SK-N-SH (cell line): ENCODE measurements around the gene TIGD6. TPM values are rescaled to one million over a fixed set of nuclear protein-coding genes. Genes with fewer than 3 reads are reported as not detected.
A peak's percentile ranks its signal among the peaks of the same experiment; 100 is the strongest.

Experiments
- CTCF ChIA-PET: fragments of 300-600, 350-600 bp; formaldehyde crosslinking; extraction: SDS; loops from one replicate; lab custom pipeline; 2021; lab: Yijun Ruan, JAX
- POLR2A ChIA-PET: fragments of 350-600 bp; sonication (Branson Sonifier 250); formaldehyde crosslinking; extraction: SDS; loops from one replicate; lab custom pipeline; 2020; ENCODE audit warnings: antibody characterized with exemption, inconsistent platforms; lab: Yijun Ruan, JAX
- DNase-seq: peaks from one replicate; pipeline ENCODE4 v3.0.0; 2012
- H2AFZ ChIP-seq: fragments of 200-600 bp; sonication (generic); 2 replicates; pipeline ENCODE4 v1.8.1; 2016; ENCODE audit warnings: antibody characterized with exemption, mild to moderate bottlenecking, low read depth
- H3F3A ChIP-seq: fragments of 200-600 bp; sonication (generic); replicated peaks from 2 replicates; pipeline ENCODE3; 2016; ENCODE audit warnings: antibody characterized with exemption, mild to moderate bottlenecking; ENCODE audit not compliant: insufficient read depth
- H3K27ac ChIP-seq, 2 experiments: fragments of 200-500 bp in 1 of 2; fragments of 200-600 bp in 1 of 2; sonication (Bioruptor generic) in 1 of 2; sonication (generic), shearing (Covaris generic) in 1 of 2; 2 replicates each; pipeline versions ENCODE4 v1.5.1 to v1.6.1; 2014 to 2016; ENCODE audit warnings: low read depth in 2 of 2, inconsistent platforms in 1 of 2, low read length in 1 of 2, mild to moderate bottlenecking in 1 of 2, mixed read lengths in 1 of 2
- H3K27me3 ChIP-seq: fragments of 200-600 bp; sonication (generic), shearing (Covaris generic); 2 replicates; pipeline ENCODE4 v1.6.1; 2016; ENCODE audit warnings: mixed run types; ENCODE audit not compliant: insufficient read depth
- H3K36me3 ChIP-seq, 2 experiments: fragments of 200-500 bp in 1 of 2; fragments of 200-600 bp in 1 of 2; sonication (Bioruptor generic) in 1 of 2; sonication (generic) in 1 of 2; replicated peaks in 1 of 2; 2 replicates each; pipeline versions ENCODE3 to v1.5.1; 2014 to 2016; ENCODE audit warnings: low read length in 1 of 2, mild to moderate bottlenecking in 1 of 2; ENCODE audit not compliant: insufficient read depth in 2 of 2, control insufficient read depth in 1 of 2
- H3K4me1 ChIP-seq, 2 experiments: fragments of 200-500 bp in 1 of 2; fragments of 200-600 bp in 1 of 2; sonication (Bioruptor generic) in 1 of 2; sonication (generic), shearing (Covaris generic) in 1 of 2; 2 replicates each; pipeline versions ENCODE4 v1.5.1 to v1.6.1; 2014 to 2016; ENCODE audit warnings: low read depth in 1 of 2, low read length in 1 of 2, mixed run types in 1 of 2; ENCODE audit not compliant: insufficient read depth in 2 of 2, control insufficient read depth in 1 of 2
- H3K4me2 ChIP-seq: fragments of 200-600 bp; sonication (generic), shearing (Covaris generic); 2 replicates; pipeline ENCODE4 v1.6.1; 2017; ENCODE audit warnings: mixed run types
- H3K4me3 ChIP-seq, 2 experiments: fragments of 200-500 bp in 1 of 2; fragments of 200-600 bp in 1 of 2; sonication (Bioruptor generic) in 1 of 2; sonication (generic), shearing (Covaris generic) in 1 of 2; 2 replicates each; pipeline versions ENCODE4 v1.5.1 to v1.8.1; 2014 to 2016; ENCODE audit warnings: low read depth in 2 of 2, inconsistent platforms in 1 of 2, low read length in 1 of 2, mild to moderate bottlenecking in 1 of 2, mixed read lengths in 1 of 2, moderate library complexity in 1 of 2
- H3K79me2 ChIP-seq: fragments of 200-600 bp; sonication (generic); 2 replicates; pipeline ENCODE4 v1.8.1; 2017; ENCODE audit warnings: mild to moderate bottlenecking; ENCODE audit not compliant: insufficient read depth
- H3K9ac ChIP-seq: fragments of 200-600 bp; sonication (generic); 2 replicates; pipeline ENCODE4 v1.6.1; 2017; ENCODE audit warnings: mixed run types
- H3K9me2 ChIP-seq: fragments of 200-600 bp; sonication (generic); 2 replicates; pipeline ENCODE4 v1.6.1; 2017; ENCODE audit warnings: mixed run types
- H3K9me3 ChIP-seq: fragments of 200-600 bp; sonication (generic); 2 replicates; pipeline ENCODE4 v1.6.1; 2017; ENCODE audit warnings: mixed run types, mild to moderate bottlenecking, moderate library complexity
- H4K20me1 ChIP-seq: fragments of 200-600 bp; sonication (generic); 2 replicates; pipeline ENCODE4 v1.6.1; 2017; ENCODE audit warnings: mild to moderate bottlenecking, mixed run types; ENCODE audit not compliant: insufficient read depth
- EP300 ChIP-seq, 2 experiments: IDR thresholded peaks; 2 replicates each; pipeline versions ENCODE4 v1.4.0 to v1.6.1; 2012; ENCODE audit warnings: borderline replicate concordance in 1 of 2, low read depth in 1 of 2, low read length in 1 of 2
- FOSL2 ChIP-seq: IDR thresholded peaks from 2 replicates; pipeline ENCODE4 v1.4.0; 2012; ENCODE audit warnings: low read depth, mild to moderate bottlenecking, moderate library complexity, borderline replicate concordance
- FOXJ3 ChIP-seq: sonication (generic); formaldehyde crosslinking; IDR thresholded peaks from 2 replicates; pipeline ENCODE4 v1.5.1; 2020; ENCODE audit warnings: mild to moderate bottlenecking, missing genetic modification reagents
- GABPA ChIP-seq: IDR thresholded peaks from 2 replicates; pipeline ENCODE4 v1.4.0; 2012; ENCODE audit warnings: low read depth, mild to moderate bottlenecking
- MEF2A ChIP-seq: IDR thresholded peaks from 2 replicates; pipeline ENCODE4 v1.4.0; 2012; ENCODE audit warnings: low read depth, borderline replicate concordance
- NFIC ChIP-seq: IDR thresholded peaks from 2 replicates; pipeline ENCODE4 v1.4.0; 2012; ENCODE audit warnings: borderline replicate concordance
- RCOR1 ChIP-seq: fragments of 150-350 bp; IDR thresholded peaks from 2 replicates; pipeline ENCODE4 v1.6.1; 2017; ENCODE audit warnings: antibody characterized with exemption, low read length
- TCF12 ChIP-seq: IDR thresholded peaks from 2 replicates; pipeline ENCODE4 v1.4.0; 2012
- WGBS: methylation state at CpG from one replicate; pipeline ENCODE4 v1.1.6; 2017; ENCODE audit warnings: low lambda C conversion rate; 5-methylcytosine and 5-hydroxymethylcytosine counted together
- polyA plus RNA-seq, 3 experiments: library from polyadenylated mRNA; depleted of rRNA; stranded (reverse); fragments of >200 nt; gene quantifications; 2 replicates each; pipeline ENCODE4 v1.2.3, GENCODE V29; 2012
- TF ChIP-seq, protein P1 (sequence below): fragments of 150-350 bp; IDR thresholded peaks from 2 replicates; pipeline ENCODE4 v1.6.1; 2017; ENCODE audit warnings: antibody characterized with exemption, low read length, low read depth, borderline replicate concordance
- TF ChIP-seq, protein P2 (sequence below): IDR thresholded peaks from 2 replicates; pipeline ENCODE4; 2012
- TF ChIP-seq, protein P3 (sequence below): IDR thresholded peaks from 2 replicates; pipeline ENCODE4 v1.4.0; 2012; ENCODE audit warnings: low read depth

Gene TIGD6
- polyA plus RNA-seq, 1 of the 3 experiments (the other 2 are of a cell fraction): 4.7 TPM

DNA sequence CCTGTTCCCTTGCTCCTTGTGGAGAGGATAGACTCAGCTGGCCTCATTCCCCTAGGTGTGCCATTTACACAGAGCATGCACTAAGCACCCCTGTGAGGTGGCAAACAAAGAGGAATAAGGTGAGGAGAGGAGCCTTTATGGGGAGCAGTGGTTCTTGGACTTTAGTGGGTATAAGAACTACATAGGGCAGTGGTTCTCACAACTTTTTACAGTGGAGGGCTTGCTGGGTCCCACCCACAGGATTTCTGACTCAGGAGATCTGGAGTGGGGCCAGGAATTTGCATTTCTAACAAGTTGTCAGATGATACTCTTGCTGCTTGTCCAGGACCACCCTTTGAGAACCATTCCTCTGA is 43.9 kb upstream of the TIGD6 start:
- H3K79me2 ChIP-seq: peaks cover 24% of the 10 kb centered on the region; the same call in 1 of the 2 replicates
- ChIA-PET POLR2A (no interaction called here), CTCF (interaction anchor here (0.9 to 1.9 kb wide), 3 partner anchors 13 to 210 kb away, joined by 3 to 6 read pairs (median 3); partner anchors contain the start of gene SLC6A7)
- TF ChIP-seq, protein P1, sequence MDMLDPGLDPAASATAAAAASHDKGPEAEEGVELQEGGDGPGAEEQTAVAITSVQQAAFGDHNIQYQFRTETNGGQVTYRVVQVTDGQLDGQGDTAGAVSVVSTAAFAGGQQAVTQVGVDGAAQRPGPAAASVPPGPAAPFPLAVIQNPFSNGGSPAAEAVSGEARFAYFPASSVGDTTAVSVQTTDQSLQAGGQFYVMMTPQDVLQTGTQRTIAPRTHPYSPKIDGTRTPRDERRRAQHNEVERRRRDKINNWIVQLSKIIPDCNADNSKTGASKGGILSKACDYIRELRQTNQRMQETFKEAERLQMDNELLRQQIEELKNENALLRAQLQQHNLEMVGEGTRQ: no peak
- TF ChIP-seq EP300 (IDR thresholded peaks at IDR 0.05; ENCODE audit: borderline replicate concordance in 1 of 2, low read depth in 1 of 2, low read length in 1 of 2): no peak
- no peak for TF ChIP-seq RCOR1
- no peak for TF ChIP-seq MEF2A
- peak; percentile 66; the same call in 1 of the 2 replicates for TF ChIP-seq NFIC
- H2AFZ ChIP-seq: no peak overlapping the region
- peaks cover 72 to 80% of the 10 kb centered on the region in 2 experiments for H3K36me3 ChIP-seq
- H3K4me2 ChIP-seq: peak overlapping the region; percentile 62
- peaks cover 6 to 22% of the 10 kb centered on the region in 2 experiments for H3K4me1 ChIP-seq
- H3K4me3 ChIP-seq: no peak overlapping the region
- no peak for DNase-seq
- H4K20me1 ChIP-seq: no peaks in the 10 kb centered on the region
- peak overlapping the region; percentile 42; the same call in 1 of the 2 replicates for H3K9ac ChIP-seq
- H3K9me2 ChIP-seq: no peaks in the 10 kb centered on the region
- H3K27ac ChIP-seq: peak overlapping the region; percentile 43 to 94
- no peaks in the 10 kb centered on the region for H3K9me3 ChIP-seq
- H3F3A ChIP-seq: peaks cover 32% of the 10 kb centered on the region
- no peaks in the 10 kb centered on the region for H3K27me3 ChIP-seq

DNA sequence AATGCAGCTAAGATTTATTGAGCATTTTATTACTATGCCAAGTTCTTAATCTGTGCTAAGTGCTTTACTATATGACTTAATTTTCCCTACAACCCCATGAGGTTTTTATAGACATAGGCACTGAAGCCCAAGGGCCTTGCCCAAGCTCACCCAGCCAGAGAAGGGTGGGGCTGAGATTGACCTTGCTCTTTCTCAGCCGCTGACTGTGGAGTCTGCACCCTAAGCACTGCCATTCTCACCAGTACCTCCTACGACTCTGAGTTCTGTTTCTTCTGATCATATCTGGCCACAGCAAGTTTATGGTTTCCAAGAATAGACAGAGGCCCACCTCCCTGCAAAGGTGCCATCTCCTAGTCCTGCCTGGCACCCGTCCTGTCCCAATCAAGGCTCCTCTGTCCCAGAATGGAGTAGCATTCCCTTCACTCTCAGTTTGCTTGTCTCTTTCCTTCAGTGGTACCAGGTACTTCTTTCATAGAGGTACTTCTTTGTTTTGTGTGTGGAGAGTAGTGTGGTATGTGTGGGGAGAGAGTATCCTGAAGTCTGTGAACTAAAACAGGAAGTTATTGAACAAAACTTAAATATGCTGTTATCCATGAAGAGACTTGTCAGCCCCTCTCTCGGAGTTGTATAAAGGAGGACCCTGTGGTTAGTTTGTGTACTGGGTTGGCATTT is 43.3 kb upstream of the TIGD6 start:
- Histone ChIP-seq H3K4me3 (no peak overlapping the region), H3F3A (peaks cover 32% of the 10 kb centered on the region), H3K79me2 (peaks cover 28% of the 10 kb centered on the region; the same call in 1 of the 2 replicates), H3K27me3 (no peaks in the 10 kb centered on the region), H3K4me1 (peaks cover 6 to 22% of the 10 kb centered on the region in 2 experiments), H4K20me1 (no peaks in the 10 kb centered on the region), H3K9me3 (no peaks in the 10 kb centered on the region), H3K27ac (peak overlapping the region; percentile 43 to 94), H3K9me2 (no peaks in the 10 kb centered on the region), H3K4me2 (peak overlapping the region; percentile 62), H3K9ac (peak overlapping the region; percentile 42; the same call in 1 of the 2 replicates), H2AFZ (no peak overlapping the region), H3K36me3 (peaks cover 74 to 79% of the 10 kb centered on the region in 2 experiments)
- DNase-seq: no peak
- TF ChIP-seq FOSL2: 0 out of 2 replicates have a peak, but pooled peaks have one; percentile 2
- TF ChIP-seq, protein P2, sequence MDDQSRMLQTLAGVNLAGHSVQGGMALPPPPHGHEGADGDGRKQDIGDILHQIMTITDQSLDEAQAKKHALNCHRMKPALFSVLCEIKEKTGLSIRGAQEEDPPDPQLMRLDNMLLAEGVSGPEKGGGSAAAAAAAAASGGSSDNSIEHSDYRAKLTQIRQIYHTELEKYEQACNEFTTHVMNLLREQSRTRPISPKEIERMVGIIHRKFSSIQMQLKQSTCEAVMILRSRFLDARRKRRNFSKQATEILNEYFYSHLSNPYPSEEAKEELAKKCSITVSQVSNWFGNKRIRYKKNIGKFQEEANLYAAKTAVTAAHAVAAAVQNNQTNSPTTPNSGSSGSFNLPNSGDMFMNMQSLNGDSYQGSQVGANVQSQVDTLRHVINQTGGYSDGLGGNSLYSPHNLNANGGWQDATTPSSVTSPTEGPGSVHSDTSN: 0 out of 2 replicates have a peak, but pooled peaks have one; percentile 2
- no peak for TF ChIP-seq FOXJ3
- TF ChIP-seq, protein P3, sequence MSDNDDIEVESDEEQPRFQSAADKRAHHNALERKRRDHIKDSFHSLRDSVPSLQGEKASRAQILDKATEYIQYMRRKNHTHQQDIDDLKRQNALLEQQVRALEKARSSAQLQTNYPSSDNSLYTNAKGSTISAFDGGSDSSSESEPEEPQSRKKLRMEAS: no peak
- no peak for TF ChIP-seq GABPA
- TF ChIP-seq TCF12: peak; percentile 8; the same call in 1 of the 2 replicates
- CTCF ChIA-PET: interaction anchor here (1.0 kb wide), 1 partner anchor 10 kb away, joined by 3 read pairs; no protein-coding TSS in a partner anchor
- 64% methylated on average over 4 of the region's 4 CpGs for WGBS
- POLR2A ChIA-PET: no interaction called here
